Left colon (tissue), 2 donors: ENCODE data around the gene STXBP5. TPM values are rescaled to one million over a fixed set of nuclear protein-coding genes. Genes with fewer than 3 reads are reported as not detected.
A peak's percentile ranks its signal among the peaks of the same experiment; 100 is the strongest.

Source experiments
- ATAC-seq: fragments of 200-7000 bp; cut with Tn5 transposase; one replicate; pipeline ENCODE4 v1.9.1; 2020; ENCODE audit warnings: mild to moderate bottlenecking, moderate library complexity
- DNase-seq, 2 donors: peaks; one replicate each; pipeline ENCODE4 v3.0.0-alpha.2; 2020
- intact Hi-C, 2 donors: fragments of 100-400 bp; cut with DNase I in 1 of 2; cut with micrococcal nuclease in 1 of 2; formaldehyde crosslinking; loops; one replicate each; pipeline versions ENCODE4 v1.11.2 to v1.14.0; 2022; cut with DNase I, micrococcal nuclease
- total RNA-seq, 2 donors: library from RNA; stranded (reverse); fragmentation: NEBNext Ultra II Directional; extraction: Animal tissue kit (Norgen Biotek cat#: 25700); gene quantifications; one replicate each; pipeline ENCODE4 v1.2.1, GENCODE V29; 2021
- donor health status: DM: no; HTN: no; CAD: no.
- donor health status: DM: yes; HTN: yes; CAD: no.

STXBP5 gene
- total RNA-seq, 2 donors from 2014 or later = 58.0 to 86.1 TPM

DNA sequence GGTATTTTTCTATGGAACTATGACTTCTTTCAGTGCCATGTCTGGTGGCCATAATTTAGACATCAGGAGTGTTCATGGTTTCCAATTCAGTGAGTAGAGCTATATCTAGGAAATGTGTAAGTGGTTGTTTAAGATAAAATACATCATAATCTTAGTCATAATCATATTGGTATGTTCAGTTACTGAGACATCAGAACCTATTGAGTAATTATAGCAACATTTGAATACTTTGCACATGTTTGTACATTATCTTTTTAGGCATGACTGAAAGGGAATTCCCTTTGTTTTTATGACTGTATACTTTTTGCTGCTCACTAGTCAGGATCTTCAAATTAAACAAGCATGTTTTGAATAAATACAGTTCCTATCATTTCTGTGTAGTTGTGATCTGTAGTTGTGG is 64.0 kb downstream of the STXBP5 start:
- intact Hi-C loops = no loop called here
- DNase-seq (no peak), ATAC-seq (no peak)

GRCh38 chr6:147274012-147274411 is 69.8 kb downstream of the STXBP5 start:
- DNase-seq (no peak), ATAC-seq (no peak)
- intact Hi-C loops = no loop called here

- ATAC-seq = no peak
- no peak for DNase-seq
Measured at GRCh38 chr6:147274776-147275175, 70.6 kb downstream of the STXBP5 start.

DNA sequence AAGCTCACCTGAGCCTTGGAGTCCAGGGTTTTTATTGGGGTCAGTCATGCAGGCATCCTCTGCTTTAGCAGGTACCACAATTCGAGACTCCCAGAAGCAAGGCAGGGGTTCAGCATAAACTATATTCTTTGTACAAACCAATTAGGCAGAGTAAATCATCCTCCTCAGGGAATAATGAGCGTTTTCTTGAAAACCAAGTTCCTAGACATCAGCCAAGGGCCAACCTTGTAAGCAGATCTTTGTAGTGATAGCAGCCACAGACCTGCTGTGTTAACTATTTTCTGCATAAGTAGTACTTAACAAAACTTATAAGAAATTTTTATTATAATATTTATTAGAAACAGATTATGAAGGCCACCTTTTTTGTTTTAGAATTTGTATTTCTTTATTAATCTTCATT is 74.7 kb downstream of the STXBP5 start:
- intact Hi-C loops = no loop called here
- ATAC-seq = no peak
- no peak for DNase-seq

More at GRCh38 chr6:147274776-147275175, 70.6 kb downstream of the STXBP5 start:
- intact Hi-C loops = no loop called here

- no peak for ATAC-seq
- intact Hi-C loops = no loop called here
- no peak for DNase-seq
Measured at GRCh38 chr6:147279427-147279826, 75.2 kb downstream of the STXBP5 start.

DNA sequence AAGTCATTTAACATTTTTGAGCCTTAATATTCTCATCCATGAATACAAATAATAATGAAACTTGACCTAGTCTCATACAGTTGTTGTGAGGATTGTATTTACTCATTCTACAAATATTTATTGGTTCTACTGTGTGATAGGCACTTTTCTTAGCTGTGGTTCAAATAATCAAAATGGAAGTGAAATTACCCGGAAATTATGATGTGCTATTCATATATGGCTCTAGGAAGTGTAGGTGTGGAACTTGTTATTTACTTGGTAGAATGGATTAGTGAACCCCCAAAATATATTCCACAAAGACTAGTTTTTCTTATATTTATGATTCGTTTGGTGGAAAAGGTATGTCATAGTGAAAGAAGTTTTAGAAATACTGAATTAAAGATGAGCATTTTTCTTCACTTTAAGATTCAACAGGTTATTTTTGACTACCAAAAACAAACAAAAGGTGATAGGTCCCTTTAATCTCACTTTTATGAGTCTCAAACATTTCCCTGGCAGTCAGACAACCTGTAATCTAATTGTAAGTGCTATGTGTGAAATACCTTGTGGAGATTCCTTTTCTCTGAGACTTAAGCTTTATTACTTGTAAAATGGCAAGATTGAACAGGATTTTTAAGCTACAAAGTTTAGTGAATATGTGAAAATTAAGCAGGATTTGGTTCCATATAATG is 77.8 kb downstream of the STXBP5 start:
- DNase-seq (no peak), ATAC-seq (peak; percentile 72)
- intact Hi-C loops = loop anchor here in 1 of 2 donors (10.0 kb wide), 1 partner anchor 427 kb away; no protein-coding TSS in a partner anchor

DNA sequence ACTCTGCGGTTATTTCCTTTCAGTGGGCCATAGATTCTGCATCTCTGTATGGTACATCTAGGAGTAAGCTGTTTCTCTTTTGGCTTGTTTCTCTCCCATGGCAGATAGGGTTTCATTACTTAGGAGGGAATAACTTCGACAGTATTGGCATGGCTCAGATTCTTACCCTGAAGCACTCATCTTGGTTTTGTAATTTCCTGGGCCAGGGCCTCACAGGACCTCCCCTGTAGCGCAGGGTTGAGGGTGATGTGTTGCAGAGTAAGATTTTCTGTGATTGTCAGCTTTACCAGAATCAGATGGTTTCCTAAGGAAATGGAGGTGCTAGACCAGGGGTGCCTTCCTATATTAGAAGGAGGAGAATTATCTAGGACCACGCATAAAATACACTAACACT is 78.3 kb downstream of the STXBP5 start:
- no peak for DNase-seq
- peak; percentile 31 for ATAC-seq
- intact Hi-C loops = loop anchor here in 1 of 2 donors (10.0 kb wide), 1 partner anchor 428 kb away; no protein-coding TSS in a partner anchor

DNA sequence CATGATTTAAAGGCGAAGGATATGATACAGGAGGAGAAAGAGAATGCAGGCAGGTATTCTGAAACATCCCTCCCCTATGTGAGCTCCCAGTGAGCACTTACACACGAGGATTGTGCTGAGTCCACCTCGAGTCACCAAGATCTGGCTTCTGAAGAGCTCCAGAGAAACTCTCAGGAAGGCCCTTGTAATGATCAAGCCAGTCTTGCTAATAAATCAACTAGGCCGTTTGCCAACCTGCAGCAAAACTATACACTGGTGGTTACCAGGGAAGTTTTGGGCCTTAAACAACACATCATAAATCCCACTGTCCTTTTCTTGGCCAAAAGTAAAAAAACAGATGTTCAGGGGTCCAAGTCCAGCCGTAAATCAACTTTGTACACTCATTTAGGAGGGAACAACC is 79.2 kb downstream of the STXBP5 start:
- intact Hi-C loops = loop anchor here in 1 of 2 donors (10.0 kb wide), 1 partner anchor 429 kb away; no protein-coding TSS in a partner anchor
- DNase-seq (peak in 1 of 2 donors; percentile 14), ATAC-seq (peak; percentile 53)

GRCh38 chr6:147285087-147285855 is 81.1 kb downstream of the STXBP5 start:
- intact Hi-C loops = loop anchor here in 1 of 2 donors (10.0 kb wide), 1 partner anchor 430 kb away; no protein-coding TSS in a partner anchor
- ATAC-seq (peak; percentile 48), DNase-seq (no peak)

DNA sequence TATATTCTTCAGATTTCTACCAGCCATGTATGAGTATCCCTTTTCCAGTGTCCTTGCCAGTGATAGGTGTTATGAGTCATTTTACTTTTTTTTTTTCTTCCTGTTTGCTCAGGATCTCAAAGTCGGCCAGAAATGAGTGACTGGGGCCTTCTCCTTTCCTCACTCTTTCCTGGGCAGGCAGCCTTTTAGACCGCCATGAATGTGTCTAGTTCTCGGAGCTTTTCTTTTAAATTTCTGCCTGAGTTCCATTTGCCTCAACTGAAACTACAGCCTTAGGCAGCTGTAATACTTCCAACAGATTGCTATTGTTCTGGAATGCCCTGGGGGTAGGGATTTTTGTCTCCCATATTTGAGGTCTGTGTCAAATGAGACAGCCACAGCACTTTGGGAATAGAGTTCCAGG is 83.7 kb downstream of the STXBP5 start:
- intact Hi-C loops = loop anchor here in 1 of 2 donors (10.0 kb wide), 1 partner anchor 433 kb away; no protein-coding TSS in a partner anchor
- ATAC-seq (peak; percentile 47), DNase-seq (no peak)

DNA sequence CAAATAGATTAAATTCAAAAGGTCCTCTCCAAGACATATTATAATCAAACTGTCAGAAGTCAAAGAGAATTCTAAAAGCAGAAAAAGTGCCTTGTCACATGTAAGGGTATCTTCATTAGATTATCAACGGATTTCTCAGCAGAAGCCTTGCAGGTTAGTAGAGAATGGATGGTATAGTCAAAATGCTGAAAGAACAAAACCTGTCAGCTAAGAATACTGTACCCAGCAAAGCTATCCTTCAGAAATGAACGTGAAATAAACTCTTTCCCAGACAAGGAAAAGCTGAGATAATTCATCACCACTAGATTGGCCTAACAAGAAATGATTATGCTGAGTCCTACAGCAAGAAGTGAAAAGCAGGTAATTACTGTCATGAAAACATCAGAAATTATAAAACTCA is 92.9 kb downstream of the STXBP5 start:
- no peak for DNase-seq
- no peak for ATAC-seq
- intact Hi-C loops = no loop called here

GRCh38 chr6:147297663-147298316 is 93.6 kb downstream of the STXBP5 start:
- DNase-seq (no peak), ATAC-seq (no peak)
- intact Hi-C loops = no loop called here

DNA sequence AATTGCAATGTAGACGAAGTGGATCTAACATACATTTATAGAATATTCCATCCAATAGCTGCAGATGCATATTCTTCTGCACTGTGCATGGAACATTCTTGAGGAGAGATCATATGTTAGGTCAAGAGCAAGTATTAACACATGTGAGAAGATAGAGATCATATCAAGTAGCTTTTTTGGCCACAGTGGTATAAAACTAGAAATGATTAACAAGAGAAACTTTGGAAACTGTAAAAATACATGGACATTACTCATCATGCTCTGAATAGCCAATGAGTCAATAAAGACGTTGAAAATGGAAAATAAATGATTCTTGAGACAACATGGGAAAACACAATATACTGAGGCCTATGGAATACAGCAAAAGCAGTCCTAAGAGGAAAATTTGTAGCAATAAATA is 94.2 kb downstream of the STXBP5 start:
- no peak for DNase-seq
- no peak for ATAC-seq
- intact Hi-C loops = no loop called here

GRCh38 chr6:147299035-147299434 is 94.8 kb downstream of the STXBP5 start:
- DNase-seq (no peak), ATAC-seq (no peak)
- intact Hi-C loops = no loop called here

GRCh38 chr6:147301070-147301469 is 96.9 kb downstream of the STXBP5 start:
- no peak for DNase-seq
- intact Hi-C loops = no loop called here
- no peak for ATAC-seq

GRCh38 chr6:147304016-147304415 is 99.8 kb downstream of the STXBP5 start:
- ATAC-seq (no peak), DNase-seq (no peak)
- intact Hi-C loops = no loop called here

DNA sequence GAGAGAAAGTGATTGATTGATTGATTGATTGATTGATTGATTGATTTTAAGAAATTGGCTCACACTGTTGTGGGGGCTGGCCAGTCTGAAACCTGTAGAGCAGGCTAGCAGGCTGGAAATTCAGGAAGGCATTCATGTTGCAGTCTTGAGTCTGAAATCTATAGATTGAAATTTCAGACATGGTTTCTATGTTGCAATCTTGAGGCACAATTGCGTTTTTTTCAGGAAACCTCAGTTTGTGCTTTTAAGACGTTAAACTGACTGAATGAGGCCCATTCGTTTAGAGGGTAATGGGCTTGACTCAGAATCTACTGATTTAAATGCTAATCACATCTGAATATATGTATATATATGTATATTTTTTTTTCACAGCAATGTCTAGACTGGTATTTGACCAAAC is 106.3 kb downstream of the STXBP5 start:
- intact Hi-C loops = no loop called here
- ATAC-seq (no peak), DNase-seq (no peak)

GRCh38 chr6:147311218-147311617 is 107.0 kb downstream of the STXBP5 start:
- intact Hi-C loops = no loop called here
- DNase-seq (no peak), ATAC-seq (no peak)

DNA sequence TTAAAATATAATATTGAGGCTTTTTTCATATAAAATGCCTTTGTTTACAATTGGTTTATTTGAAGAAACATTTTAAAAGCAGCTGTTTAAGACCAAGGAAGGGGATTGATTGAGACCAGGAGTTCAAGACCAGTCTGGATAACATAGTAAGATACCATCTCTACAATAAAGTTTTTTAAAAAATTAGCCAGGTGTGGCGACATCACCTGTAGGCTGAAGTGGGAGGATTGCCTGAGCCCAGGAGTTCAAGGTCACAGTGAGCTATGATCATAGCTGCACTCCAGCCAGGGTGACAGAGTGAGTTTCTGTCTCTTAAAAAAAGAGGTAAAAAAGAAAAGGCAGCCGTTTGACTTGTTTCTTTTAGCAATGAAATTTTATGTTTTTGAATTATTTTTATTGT is 117.0 kb downstream of the STXBP5 start:
- DNase-seq (no peak), ATAC-seq (no peak)
- intact Hi-C loops = no loop called here
